ENCODE data around the gene ZDHHC7.
A peak's percentile ranks its signal among the peaks of the same experiment; 100 is the strongest.

The ZDHHC7 gene

GRCh38 chr16:84933774-84934631, 77.3 kb downstream of the ZDHHC7 start:
- no peak overlapping the region for H3K4me3 Mint-ChIP-seq
- no peaks in the 10 kb centered on the region for H3K27me3 Mint-ChIP-seq
- ATAC-seq, result no peak

DNA sequence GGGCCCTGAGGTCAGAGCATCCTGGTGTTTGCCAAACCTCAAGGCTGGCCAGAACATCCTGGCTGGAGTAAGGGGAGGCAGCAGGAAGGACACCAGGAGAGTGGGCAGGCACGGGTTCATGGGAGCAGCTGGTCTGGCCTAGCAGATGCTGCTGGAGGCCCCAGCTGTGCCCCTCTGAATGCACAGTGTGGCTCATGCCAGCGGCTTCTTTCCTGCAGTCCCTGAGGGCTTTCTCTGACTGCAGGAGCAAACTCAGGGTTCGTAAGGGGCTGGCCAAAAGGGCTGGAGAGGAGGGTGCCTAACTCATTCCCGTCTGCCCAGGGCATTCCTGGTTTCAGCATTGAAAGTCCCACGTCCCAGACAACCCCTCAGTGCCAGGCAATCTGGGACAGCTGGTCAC, 78.7 kb downstream of the ZDHHC7 start:
- Mint-ChIP-seq H3K4me1 (no peaks in the 10 kb centered on the region), H3K9me3 (peaks cover 0 to 8% of the 10 kb centered on the region in 2 donors), H3K4me3 (no peak overlapping the region), H3K27ac (no peak overlapping the region), H3K27me3 (no peaks in the 10 kb centered on the region)
- no peak for DNase-seq
- no peak for ATAC-seq

More at GRCh38 chr16:84933774-84934631, 77.3 kb downstream of the ZDHHC7 start:
- H3K27ac Mint-ChIP-seq, result peak overlapping the region in 1 of 2 donors; percentile 42
- peaks cover 0 to 8% of the 10 kb centered on the region in 2 donors for H3K9me3 Mint-ChIP-seq
- DNase-seq, result no peak
- H3K4me1 Mint-ChIP-seq, result no peaks in the 10 kb centered on the region

- H3K27ac Mint-ChIP-seq, result peak overlapping the region in 1 of 2 donors; percentile 72
- no peaks in the 10 kb centered on the region for H3K27me3 Mint-ChIP-seq
- DNase-seq, result no peak
- H3K9me3 Mint-ChIP-seq, result peaks cover 0 to 8% of the 10 kb centered on the region in 2 donors
- no peak for ATAC-seq
- no peak overlapping the region for H3K4me3 Mint-ChIP-seq
- no peaks in the 10 kb centered on the region for H3K4me1 Mint-ChIP-seq
Measured at GRCh38 chr16:84931506-84931905, 79.8 kb downstream of the ZDHHC7 start.

GRCh38 chr16:84931107-84931494, 80.2 kb downstream of the ZDHHC7 start:
- Mint-ChIP-seq H3K27ac (peak overlapping the region in 1 of 2 donors; percentile 72), H3K27me3 (no peaks in the 10 kb centered on the region), H3K4me1 (no peaks in the 10 kb centered on the region), H3K9me3 (peaks cover 0 to 8% of the 10 kb centered on the region in 2 donors), H3K4me3 (peak overlapping the region in 1 of 2 donors; percentile 36)
- no peak for DNase-seq
- ATAC-seq, result no peak

DNA sequence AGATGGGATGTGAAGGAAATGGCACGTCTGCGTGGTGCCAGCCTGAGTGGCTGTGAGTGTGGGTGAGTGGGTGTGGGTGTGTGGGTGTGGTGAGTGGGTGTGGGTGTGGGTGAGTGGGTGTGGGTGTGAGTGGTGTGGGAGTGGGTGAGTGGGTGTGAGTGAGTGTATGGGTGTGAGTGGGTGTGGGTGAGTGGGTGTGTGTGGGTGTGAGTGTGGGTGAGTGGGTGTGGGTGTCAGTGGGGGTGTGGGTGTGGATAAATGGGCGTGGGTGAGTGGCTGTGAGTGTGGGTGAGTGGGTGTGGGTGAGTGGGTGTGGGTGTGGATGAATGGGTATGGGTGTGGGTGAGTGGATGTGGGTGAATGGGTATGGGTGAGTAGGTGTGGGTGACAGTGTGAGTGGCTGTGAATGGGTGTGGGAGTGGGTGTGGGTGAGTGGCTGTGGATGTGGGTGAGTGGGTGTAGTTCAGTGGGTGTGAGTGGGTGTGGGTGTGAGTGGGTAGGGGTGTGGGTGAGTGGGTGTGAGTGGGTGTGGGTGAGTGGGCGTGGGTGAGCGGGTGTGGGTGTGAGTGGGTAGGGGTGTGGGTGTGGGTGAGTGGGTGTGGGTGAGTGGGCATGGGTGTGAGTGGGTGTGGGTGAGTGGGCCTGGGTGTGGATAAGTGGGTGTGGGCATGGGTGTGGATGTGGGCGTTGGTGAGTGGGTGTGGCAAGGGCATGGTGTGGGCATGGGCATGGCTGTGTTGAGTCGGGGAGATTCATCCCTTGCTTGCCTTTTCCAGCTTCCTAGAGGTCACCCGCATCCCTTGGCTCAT, 80.8 kb downstream of the ZDHHC7 start:
- peak overlapping the region in 1 of 2 donors; percentile 42 for H3K4me3 Mint-ChIP-seq
- DNase-seq (peak in 1 of 2 donors; percentile 20), ATAC-seq (peak; percentile 53)
- peaks cover 0 to 8% of the 10 kb centered on the region in 2 donors for H3K9me3 Mint-ChIP-seq
- no peaks in the 10 kb centered on the region for H3K27me3 Mint-ChIP-seq
- peak overlapping the region in 1 of 2 donors; percentile 92 for H3K27ac Mint-ChIP-seq
- no peaks in the 10 kb centered on the region for H3K4me1 Mint-ChIP-seq

DNA sequence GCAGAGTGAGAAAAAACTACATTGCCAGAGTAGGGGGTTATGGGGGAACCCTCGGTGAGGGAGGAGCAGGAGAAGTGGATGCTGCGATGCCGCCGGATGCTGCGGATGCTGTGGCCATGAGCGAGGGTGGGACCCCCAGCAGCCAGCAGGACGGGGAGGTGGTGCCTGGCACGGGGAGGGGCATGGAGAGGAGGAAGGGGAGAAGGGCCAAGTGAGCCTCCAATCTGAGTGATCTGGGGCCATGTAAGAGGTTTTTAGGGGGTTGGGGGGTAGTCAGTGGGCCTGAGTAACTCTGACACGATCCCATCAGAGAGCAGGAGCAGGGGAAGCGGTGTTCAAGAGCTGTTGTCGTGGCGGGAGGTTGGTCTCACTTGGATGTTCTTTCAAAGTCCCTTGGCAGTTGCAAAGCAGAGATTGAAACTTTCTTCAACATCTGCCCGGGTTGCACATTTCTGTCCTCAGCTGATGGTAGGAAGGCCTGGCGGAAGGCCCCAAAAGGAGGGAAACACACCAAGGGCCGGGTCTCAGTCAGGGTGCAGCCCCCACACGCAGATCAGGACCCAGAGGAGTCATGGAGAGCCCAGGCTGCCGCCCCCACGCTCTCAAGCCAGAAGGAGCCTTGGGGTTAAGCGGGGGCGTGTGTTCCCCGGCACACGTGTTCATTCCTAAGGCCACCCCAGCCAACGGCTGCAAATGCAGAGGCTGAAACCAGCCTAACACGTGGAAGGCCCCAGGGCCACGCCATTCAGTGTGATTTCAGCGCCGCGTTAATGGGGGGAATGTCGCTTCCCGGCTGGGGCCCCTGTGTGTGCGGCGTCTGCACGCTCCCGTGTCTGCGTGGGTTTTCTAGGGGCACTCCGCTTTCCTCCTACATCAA, 81.7 kb downstream of the ZDHHC7 start:
- H3K4me1 Mint-ChIP-seq, result no peaks in the 10 kb centered on the region
- peak overlapping the region in 1 of 2 donors; percentile 42 for H3K4me3 Mint-ChIP-seq
- H3K27ac Mint-ChIP-seq, result peak overlapping the region in 1 of 2 donors; percentile 92
- H3K9me3 Mint-ChIP-seq, result peaks cover 0 to 8% of the 10 kb centered on the region in 2 donors
- no peak for DNase-seq
- H3K27me3 Mint-ChIP-seq, result no peaks in the 10 kb centered on the region
- peak; percentile 11 for ATAC-seq

- Mint-ChIP-seq H3K9me3 (peaks cover 0 to 8% of the 10 kb centered on the region in 2 donors), H3K4me3 (no peak overlapping the region), H3K27ac (peak overlapping the region in 1 of 2 donors; percentile 23), H3K4me1 (no peaks in the 10 kb centered on the region), H3K27me3 (no peaks in the 10 kb centered on the region)
- DNase-seq (no peak), ATAC-seq (no peak)
Measured at GRCh38 chr16:84928679-84929420, 82.5 kb downstream of the ZDHHC7 start.

- Mint-ChIP-seq H3K27me3 (no peaks in the 10 kb centered on the region), H3K4me3 (no peak overlapping the region), H3K27ac (no peak overlapping the region), H3K4me1 (no peaks in the 10 kb centered on the region), H3K9me3 (peaks cover 0 to 8% of the 10 kb centered on the region in 2 donors)
- DNase-seq, result no peak
- no peak for ATAC-seq
Measured at GRCh38 chr16:84927621-84928591, 83.4 kb downstream of the ZDHHC7 start.

DNA sequence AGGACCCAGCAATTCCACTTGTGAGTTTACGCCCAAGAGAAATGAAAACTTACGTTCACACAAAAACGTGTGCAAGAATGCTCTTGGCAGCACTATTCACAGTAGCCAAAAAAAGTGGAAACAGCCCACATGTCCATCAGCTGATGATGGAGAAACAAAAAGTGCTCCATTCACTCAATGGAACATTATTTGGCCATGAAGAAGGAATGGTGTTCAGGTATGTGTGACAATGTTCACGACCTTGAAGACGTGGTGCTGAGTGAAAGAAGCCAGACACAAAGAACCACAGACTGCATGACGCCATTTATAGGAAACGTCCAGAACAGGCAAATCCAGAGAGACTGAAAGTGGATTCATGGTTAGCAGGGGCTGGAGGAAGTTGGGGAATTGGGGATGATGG, 84.9 kb downstream of the ZDHHC7 start:
- no peak overlapping the region for H3K4me3 Mint-ChIP-seq
- H3K27me3 Mint-ChIP-seq, result no peaks in the 10 kb centered on the region
- no peak overlapping the region for H3K27ac Mint-ChIP-seq
- ATAC-seq (no peak), DNase-seq (no peak)
- H3K4me1 Mint-ChIP-seq, result no peaks in the 10 kb centered on the region
- peaks cover 0 to 8% of the 10 kb centered on the region in 2 donors for H3K9me3 Mint-ChIP-seq

- no peak for ATAC-seq
- no peaks in the 10 kb centered on the region for H3K4me1 Mint-ChIP-seq
Measured at GRCh38 chr16:84925773-84926372, 85.5 kb downstream of the ZDHHC7 start.

GRCh38 chr16:84925092-84925772, 86.1 kb downstream of the ZDHHC7 start:
- Mint-ChIP-seq H3K27ac (no peak overlapping the region), H3K27me3 (no peaks in the 10 kb centered on the region), H3K4me3 (no peak overlapping the region), H3K4me1 (no peaks in the 10 kb centered on the region), H3K9me3 (no peaks in the 10 kb centered on the region)
- ATAC-seq (peak; percentile 80), DNase-seq (peak; percentile 64 to 71)

More at GRCh38 chr16:84925773-84926372, 85.5 kb downstream of the ZDHHC7 start:
- DNase-seq, result no peak
- no peak overlapping the region for H3K27ac Mint-ChIP-seq
- H3K9me3 Mint-ChIP-seq, result peaks cover 0 to 3% of the 10 kb centered on the region in 2 donors
- no peak overlapping the region for H3K4me3 Mint-ChIP-seq
- H3K27me3 Mint-ChIP-seq, result no peaks in the 10 kb centered on the region

DNA sequence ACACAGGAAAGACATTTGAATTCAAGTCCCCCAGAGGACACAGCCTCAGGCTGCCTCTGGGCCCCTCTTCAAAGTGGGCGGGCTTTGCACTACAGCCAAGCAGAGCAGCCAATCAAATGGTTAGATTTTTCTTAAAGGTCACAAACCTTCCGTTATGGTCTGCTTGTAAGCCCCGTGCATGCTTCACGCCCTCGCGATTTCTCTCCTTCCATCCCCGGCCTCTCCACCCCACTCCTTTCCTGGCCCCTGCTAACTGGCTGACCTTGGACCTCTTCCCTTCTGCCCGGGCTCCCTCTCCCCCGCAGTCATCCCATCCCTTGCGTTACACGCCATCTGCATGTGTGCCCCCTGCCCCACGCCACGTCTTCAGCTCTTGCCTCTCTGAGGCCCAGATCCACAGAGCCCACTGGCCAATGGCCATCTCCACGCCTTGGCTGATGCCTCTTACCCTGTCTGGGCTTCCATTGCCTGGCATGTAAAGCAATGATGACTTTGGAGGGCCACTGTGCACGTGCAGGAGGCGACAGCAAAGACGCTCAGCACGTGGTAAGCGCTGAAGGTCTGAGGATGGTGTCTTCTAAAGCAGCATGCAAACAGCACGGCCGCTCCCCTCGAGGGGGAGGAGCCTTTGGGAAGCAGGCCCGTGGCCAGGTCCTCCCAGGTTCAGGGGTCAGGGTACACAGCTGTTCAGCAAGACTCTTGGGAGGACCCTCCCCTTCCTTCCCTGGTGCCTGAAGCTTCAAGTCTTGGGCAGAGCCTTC, 86.8 kb downstream of the ZDHHC7 start:
- H3K4me3 Mint-ChIP-seq, result no peak overlapping the region

More for the DNA sequence above, 86.8 kb downstream of the ZDHHC7 start:
- H3K27me3 Mint-ChIP-seq, result no peaks in the 10 kb centered on the region
- no peaks in the 10 kb centered on the region for H3K4me1 Mint-ChIP-seq
- DNase-seq, result no peak
- ATAC-seq, result no peak
- no peaks in the 10 kb centered on the region for H3K9me3 Mint-ChIP-seq
- H3K27ac Mint-ChIP-seq, result no peak overlapping the region
